Stimulated activated CD4-positive, alpha-beta T cell treated with anti-CD3 and anti-CD28 coated beads, Interleukin-12 subunit alpha, Interleukin-12 subunit beta, amount 100 ng/mL, for 24 hours (primary cell): Measurements from ENCODE around the gene PTX4.

ENCODE experiments used
- DNase-seq, 2 experiments: peaks; one replicate each; pipeline ENCODE4 v3.0.0-alpha.2; 2020; ENCODE audit warnings: low read depth in 2 of 2

PTX4 gene

GRCh38 chr16:1459967-1460366 lies 28.8 kb downstream of the PTX4 start:
- no peak for DNase-seq

DNA sequence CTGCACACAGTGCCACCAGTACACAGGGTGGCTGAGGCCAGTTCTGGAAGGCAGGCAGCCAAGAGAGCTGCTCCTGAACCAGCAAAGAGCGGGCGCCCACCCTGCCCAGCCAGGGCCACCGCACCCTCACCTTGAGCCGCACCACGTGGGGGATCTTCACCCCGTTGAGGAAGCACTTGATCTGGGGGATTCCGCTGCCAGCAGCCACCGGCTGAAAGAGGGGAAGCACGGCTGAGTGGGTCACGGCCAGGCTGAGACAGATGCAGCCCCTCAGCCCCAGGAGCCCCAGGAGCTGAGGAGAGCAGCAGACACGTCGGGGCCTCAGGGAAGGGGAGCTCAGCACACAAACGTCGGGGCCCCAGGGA lies 29.8 kb downstream of the PTX4 start:
- no peak for DNase-seq

- peak in 1 of 2 experiments; percentile 15 for DNase-seq
These were observed 30.3 kb downstream of the PTX4 start for GRCh38 chr16:1458336-1458976.

DNA sequence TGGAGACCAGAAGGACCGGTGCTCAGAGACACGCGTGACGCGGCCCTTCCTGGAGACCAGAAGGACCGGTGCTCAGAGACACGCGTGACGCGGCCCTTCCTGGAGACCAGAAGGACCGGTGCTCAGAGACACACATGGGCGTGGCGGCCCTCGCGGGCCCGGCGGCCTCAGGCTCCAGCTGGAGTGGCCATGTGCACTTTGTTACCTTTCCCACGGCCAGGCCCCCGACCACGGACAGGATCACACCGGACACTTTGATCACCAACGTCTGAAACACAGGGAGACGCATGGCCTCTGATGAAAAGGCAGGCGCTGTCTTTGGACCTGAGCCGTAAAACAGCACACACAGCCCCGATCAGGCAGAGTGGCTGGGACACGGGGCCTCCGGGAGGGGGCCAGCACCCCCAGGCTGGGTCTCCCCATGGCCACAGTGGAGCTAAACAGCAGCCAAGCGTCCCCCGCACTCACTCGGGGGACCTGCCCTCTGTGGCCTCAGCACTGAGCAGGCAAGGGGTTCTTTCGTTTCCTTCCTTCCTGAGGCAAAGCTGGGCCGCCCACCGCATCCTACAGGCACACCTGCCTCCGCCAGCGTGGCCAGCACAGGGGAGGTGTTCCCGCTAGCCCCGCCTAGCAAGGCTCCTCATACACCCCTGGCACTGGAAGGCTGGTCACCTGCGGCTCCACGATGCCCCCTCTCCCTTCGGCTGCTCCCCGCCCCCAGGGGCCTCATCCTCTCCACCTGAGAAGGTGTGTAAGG lies 31.1 kb downstream of the PTX4 start:
- no peak for DNase-seq

DNA sequence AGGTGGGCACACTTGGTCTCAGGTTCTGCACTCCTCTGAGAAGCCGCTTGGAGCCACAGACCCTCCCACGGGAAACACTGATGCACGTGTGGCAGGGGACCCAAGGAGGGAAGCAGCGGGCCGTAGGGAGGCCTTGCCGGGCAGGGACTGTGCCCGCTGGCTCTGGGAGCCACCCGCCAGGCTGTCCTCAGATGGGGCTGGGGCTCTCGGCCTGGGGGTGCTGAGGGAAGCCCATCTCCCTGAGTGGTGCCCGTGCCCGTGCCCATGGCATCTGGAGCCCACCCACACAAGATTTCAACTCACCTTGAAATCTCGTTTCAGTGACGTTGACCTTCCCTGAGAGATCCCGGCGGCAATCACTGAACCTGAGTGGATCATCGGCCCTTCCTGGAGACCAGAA lies 31.8 kb downstream of the PTX4 start:
- DNase-seq, result no peak

- DNase-seq, result no peak
These were observed 33.3 kb downstream of the PTX4 start for GRCh38 chr16:1455190-1456171.

DNA sequence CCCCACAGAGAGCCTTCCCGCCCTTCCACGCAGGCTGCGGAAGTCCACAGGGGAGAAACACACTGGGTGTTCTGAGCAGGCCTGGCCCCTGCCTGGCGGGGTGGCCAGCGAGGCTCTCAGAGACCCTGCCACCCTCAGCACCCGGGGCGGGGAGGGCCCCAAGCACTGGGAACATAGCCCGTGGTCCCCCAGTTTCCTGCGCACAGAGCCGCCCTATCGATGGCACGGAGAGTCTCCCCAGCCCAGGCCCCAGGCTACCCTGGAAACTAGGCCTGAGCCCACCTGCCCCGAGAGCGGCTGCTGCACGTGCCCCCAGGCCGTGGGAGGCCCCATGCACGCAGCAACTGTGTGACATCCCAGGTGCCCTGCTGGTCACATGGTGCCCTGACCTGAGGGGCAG lies 34.2 kb downstream of the PTX4 start:
- no peak for DNase-seq

GRCh38 chr16:1453316-1453715 lies 35.4 kb downstream of the PTX4 start:
- DNase-seq, result no peak

DNA sequence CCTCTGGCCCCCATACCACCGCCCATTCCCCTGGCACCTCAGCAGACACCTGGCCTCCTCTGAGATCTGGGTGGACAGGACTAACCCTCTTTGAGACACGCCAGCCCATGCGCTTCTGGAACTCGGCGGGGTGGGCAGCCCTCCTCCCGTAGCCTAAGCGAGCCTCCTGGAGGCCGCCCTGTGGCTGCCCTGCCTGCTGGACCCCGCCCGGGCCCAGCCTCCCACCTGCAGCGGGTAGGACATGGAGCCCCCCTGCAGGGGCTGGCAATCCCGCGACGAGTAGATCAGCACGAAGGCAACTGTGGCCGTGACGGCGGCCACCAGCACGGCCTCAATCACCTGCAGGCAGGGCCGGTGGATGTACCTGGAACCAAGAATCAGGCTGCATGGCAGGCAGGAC lies 36.2 kb downstream of the PTX4 start:
- no peak for DNase-seq

GRCh38 chr16:1451702-1452392 lies 36.9 kb downstream of the PTX4 start:
- DNase-seq, result no peak

- DNase-seq, result no peak
These were observed 37.9 kb downstream of the PTX4 start for GRCh38 chr16:1450841-1451240.

DNA sequence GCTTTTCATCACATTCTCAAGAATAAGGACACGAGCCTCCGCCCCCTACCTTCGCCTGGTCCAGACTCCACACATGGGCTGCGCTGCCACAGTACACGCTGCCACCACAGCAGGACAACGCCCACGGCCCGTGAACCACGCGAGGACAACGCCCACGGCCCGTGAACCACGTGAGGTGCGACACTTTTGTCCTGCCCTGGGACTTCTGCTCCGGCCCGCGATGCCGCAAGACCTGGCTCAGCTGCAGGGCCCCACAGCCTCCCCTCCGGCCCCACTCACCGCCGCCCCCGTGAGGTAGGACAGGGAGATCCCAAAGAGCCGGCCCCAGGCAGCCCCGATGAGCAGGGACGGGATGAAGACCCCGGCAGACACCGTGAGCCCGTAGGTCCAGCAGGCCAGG lies 38.5 kb downstream of the PTX4 start:
- no peak for DNase-seq

GRCh38 chr16:1449201-1449788 lies 39.4 kb downstream of the PTX4 start:
- no peak for DNase-seq

GRCh38 chr16:1448536-1449116 lies 40.1 kb downstream of the PTX4 start:
- no peak for DNase-seq

DNA sequence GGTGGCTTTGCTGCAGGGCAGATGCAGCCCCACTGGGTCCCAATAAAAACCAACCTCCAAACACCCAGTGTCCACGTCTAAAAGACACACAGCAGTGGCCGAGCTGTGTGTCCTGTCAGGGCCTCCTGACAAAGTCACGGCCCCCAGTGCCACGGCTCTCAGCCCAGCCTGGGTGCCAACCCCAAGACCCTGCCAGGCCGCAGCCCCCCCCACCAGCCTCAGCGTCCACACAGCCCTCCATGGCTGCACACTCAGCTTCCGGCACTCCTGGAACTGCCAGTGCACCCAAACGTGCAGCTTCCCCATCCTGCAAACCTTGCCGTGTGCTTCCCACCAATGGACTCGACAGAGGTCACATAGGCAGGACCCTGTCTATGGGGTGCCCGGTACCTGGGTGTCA lies 40.8 kb downstream of the PTX4 start:
- DNase-seq, result no peak

DNA sequence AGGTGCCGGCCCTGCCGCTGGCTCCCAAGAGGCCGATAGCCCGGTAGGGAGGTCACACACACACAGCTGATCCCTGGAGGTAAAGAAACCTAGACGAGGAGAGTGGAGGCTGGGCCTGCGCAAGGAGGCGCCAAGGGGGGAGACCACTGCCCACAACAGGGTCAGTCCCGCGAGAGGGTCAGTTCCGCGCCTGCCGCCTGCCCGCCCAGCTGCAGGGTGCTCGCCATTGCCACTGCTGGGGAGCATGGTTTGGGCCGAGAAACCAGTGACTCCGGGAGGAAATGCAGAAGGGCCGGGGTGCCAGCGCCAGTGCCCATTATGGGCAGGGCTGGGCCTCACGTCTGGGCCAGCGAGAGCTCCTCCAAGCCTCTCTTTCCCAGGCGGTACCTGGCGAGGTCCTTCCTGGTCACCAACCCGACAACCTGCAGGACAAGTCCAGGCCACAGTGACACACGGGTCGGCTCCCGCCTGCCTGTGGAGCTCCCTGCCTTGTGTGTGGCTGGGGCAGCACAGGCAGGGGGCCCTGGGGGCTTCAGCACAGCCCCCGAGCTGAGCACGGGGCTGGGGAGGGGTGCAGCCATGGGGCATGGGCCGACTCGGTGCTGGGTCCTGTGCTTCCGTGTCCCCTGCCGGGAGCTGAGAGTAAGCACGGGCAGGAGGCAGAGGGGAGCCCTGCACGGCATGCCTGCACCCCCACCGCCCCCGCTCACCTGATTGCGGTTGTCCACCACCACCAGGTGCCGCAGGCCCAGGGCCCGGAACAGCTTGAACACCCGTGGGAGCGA lies 42.3 kb downstream of the PTX4 start:
- DNase-seq, result no peak

- no peak for DNase-seq
These were observed 43.1 kb downstream of the PTX4 start for GRCh38 chr16:1445518-1446203.

DNA sequence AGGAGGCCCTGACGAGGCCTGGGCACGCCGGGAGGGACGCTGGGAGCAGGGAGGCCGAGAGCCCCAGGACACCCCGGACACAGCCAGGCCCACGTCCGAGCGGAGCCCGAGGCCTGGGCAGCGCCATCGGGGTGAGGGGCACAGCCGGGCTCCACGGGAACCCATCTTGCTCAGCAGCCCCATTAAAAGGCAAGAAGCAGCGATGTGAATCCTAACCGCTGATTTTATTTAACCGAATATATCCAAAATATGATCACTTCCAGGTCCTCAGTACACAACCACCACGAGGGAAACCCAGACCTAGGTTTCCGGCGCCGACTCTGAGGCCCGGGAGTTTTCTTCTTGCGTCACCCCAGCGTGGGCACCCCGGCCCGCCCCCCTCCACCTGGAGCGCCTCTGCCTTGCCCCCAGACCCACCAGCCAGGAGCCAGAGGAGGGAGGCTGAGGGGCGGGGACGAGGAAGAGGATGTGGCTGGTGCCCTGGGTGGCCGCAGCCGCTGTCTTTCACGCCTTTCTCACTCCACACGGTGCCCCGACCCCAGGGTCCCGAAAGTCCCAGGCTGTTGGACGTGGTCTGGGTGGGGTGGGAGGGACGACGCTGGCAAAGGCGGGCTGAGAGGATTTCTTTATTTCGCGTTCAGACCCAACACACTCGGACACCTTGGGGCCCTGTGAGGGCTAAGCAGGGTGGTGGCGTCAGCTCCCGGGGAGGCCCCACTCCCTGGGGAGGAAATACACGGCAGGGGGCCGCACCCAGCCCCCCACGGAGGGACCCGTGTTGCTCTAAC lies 43.8 kb downstream of the PTX4 start:
- DNase-seq, result no peak
